ENCODE measurements around the gene TACR1.

DNA sequence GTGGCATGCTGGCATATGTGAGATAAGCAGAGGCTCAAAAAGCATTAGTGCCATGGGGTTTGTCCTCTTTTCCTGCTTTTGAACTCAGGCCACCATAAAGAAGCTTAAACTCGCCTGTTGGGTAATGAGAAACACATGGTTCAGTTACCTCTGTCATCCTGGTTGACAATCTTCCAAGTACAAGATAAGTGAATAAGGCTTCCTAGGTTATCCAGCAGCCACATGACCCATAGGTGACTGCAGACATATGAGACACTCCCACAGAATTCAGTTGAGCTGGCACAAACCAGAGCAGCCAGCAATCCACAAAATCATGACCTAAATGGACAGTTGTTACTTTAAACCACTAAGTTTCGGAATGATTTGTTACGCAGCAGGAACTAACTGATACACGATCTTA is 97.3 kb downstream of the TACR1 start:
- TF ChIP-seq ZNF530 (tag by site-specific recombination; IDR thresholded peaks at IDR 0.05; ENCODE audit: low read depth): no peak
- no peak for TF ChIP-seq TCF7L2 (IDR thresholded peaks at IDR 0.05; ENCODE audit: borderline replicate concordance, low read depth, low read length)
- no peak for TF ChIP-seq ZNF274 (IDR thresholded peaks at IDR 0.05; ENCODE audit: low read length)
- TF ChIP-seq ZNF274 (tag by site-specific recombination; IDR thresholded peaks at IDR 0.05; ENCODE audit: borderline replicate concordance): no peak
- TF ChIP-seq, protein P1, sequence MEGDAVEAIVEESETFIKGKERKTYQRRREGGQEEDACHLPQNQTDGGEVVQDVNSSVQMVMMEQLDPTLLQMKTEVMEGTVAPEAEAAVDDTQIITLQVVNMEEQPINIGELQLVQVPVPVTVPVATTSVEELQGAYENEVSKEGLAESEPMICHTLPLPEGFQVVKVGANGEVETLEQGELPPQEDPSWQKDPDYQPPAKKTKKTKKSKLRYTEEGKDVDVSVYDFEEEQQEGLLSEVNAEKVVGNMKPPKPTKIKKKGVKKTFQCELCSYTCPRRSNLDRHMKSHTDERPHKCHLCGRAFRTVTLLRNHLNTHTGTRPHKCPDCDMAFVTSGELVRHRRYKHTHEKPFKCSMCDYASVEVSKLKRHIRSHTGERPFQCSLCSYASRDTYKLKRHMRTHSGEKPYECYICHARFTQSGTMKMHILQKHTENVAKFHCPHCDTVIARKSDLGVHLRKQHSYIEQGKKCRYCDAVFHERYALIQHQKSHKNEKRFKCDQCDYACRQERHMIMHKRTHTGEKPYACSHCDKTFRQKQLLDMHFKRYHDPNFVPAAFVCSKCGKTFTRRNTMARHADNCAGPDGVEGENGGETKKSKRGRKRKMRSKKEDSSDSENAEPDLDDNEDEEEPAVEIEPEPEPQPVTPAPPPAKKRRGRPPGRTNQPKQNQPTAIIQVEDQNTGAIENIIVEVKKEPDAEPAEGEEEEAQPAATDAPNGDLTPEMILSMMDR (tag by site-specific recombination; IDR thresholded peaks at IDR 0.05): no peak

Data from HEK293 (cell line).